Activated naive CD4-positive, alpha-beta T cell treated with anti-CD3 and anti-CD28 coated beads, Interleukin-2, amount 10 ng/mL, durations not matched to agents 7 days and 5 days (primary cell): ENCODE data around the gene IFI27L2.

Source experiments
- CTCF ChIA-PET: fragments of 350-600 bp; sonication (Branson Sonifier 250); formaldehyde crosslinking; loops from one replicate; lab custom pipeline; 2021; ENCODE audit warnings: antibody characterized with exemption; lab: Charles Lee
- DNase-seq: peaks from one replicate; pipeline ENCODE4 v3.0.0-alpha.2; 2020
- H3K27ac Mint-ChIP-seq: one replicate; pipeline ENCODE4 v1.8.0; 2021; ENCODE audit warnings: mild to moderate bottlenecking, moderate library complexity, mixed read lengths
- H3K27me3 Mint-ChIP-seq: one replicate; pipeline ENCODE4 v1.8.0; 2021; ENCODE audit warnings: mild to moderate bottlenecking, mixed read lengths
- H3K36me3 Mint-ChIP-seq: one replicate; pipeline ENCODE4 v1.8.0; 2021; ENCODE audit warnings: mixed read lengths
- H3K4me1 Mint-ChIP-seq: one replicate; pipeline ENCODE4 v1.8.0; 2021; ENCODE audit warnings: mixed read lengths
- H3K4me3 Mint-ChIP-seq: one replicate; pipeline ENCODE4 v1.8.0; 2021; ENCODE audit warnings: mild to moderate bottlenecking, moderate library complexity, mixed read lengths
- H3K9me3 Mint-ChIP-seq: one replicate; pipeline ENCODE4 v1.8.0; 2021; ENCODE audit warnings: mixed read lengths

The IFI27L2 gene

DNA sequence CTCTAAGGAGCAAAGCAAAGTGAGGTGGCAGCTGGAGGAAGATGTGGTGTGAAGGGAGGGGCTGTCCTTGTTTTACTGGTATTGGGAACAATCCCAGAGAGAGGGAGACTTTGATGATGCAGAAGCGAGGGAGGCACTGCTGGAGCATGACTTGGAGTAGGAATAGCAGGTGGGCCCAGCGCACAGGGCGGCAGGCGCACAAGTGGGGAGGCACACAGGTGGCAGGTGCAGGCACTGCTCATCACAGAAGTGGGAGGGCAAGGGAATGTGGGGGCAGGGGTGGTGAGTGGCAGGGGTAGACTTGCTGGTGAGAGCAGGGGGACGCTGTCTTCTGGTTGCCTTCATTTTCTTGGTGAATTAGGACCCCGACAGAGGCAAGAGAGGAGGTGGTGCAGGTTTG lies 30.4 kb downstream of the IFI27L2 start:
- Mint-ChIP-seq H3K27ac (no peak overlapping the region), H3K4me1 (no peaks in the 10 kb centered on the region), H3K36me3 (peaks cover 2% of the 10 kb centered on the region), H3K4me3 (no peak overlapping the region), H3K9me3 (no peaks in the 10 kb centered on the region), H3K27me3 (no peaks in the 10 kb centered on the region)
- CTCF ChIA-PET, result interaction anchor here (2.1 kb wide), 1 partner anchor 159 kb away, joined by 6 read pairs; no protein-coding TSS in a partner anchor
- no peak for DNase-seq

DNA sequence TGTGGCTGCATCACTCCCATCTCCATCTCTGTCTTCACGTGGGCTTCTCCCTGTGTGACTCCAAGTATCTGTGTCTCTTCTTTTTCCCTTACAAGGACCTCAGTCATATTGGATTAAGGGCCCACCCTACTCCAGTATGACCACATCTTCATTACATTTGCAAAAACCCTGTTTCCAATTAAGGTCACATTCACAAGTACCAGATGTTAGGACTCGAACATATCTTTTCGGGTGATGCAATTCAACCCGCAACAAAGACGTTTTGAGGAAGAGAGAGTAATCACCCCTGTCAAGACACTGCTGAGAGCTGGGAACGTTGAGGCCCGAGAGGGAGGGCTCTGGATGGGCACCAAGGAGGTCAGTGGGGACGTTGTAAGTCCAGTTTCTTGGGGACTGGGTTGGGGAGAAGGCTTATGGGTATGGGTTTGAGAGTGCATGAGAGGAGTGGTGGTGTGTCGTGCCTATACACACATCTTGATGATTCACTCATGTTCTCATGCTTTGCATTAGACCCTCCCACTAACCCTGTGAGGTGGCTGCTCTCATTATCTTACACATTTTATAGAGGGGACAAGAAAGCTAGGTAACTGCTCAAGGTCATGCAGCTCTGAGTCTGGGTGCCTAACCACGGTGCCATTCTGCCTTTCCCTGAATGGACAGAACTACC lies 30.9 kb downstream of the IFI27L2 start:
- H3K36me3 Mint-ChIP-seq, result peaks cover 4% of the 10 kb centered on the region
- no peak overlapping the region for H3K27ac Mint-ChIP-seq
- no peak overlapping the region for H3K4me3 Mint-ChIP-seq
- no peaks in the 10 kb centered on the region for H3K4me1 Mint-ChIP-seq
- CTCF ChIA-PET, result no interaction called here
- H3K9me3 Mint-ChIP-seq, result no peaks in the 10 kb centered on the region
- H3K27me3 Mint-ChIP-seq, result no peaks in the 10 kb centered on the region
- no peak for DNase-seq

DNA sequence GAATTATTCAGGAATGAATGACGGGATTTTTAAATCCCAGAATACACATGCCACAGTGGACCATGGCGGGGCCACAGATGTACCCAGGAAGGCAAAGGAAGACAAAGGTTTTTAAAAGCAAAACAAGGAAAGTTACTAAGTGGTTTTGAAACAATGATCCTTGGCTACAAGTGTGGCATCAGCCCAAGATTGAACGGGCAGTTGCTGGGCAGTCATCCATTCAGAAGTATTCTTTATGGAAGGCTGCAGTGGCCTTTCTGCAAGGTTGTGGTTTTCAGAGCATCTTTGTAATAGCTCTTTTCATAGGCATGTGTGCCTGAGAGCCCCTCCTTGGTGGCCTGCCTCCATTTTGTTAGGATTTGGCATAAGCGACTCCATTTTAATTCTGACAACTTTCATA lies 32.3 kb downstream of the IFI27L2 start:
- Mint-ChIP-seq H3K27me3 (no peaks in the 10 kb centered on the region), H3K4me3 (no peak overlapping the region), H3K36me3 (peaks cover 5% of the 10 kb centered on the region), H3K9me3 (no peaks in the 10 kb centered on the region), H3K4me1 (no peaks in the 10 kb centered on the region), H3K27ac (no peak overlapping the region)
- CTCF ChIA-PET, result no interaction called here
- DNase-seq, result no peak

DNA sequence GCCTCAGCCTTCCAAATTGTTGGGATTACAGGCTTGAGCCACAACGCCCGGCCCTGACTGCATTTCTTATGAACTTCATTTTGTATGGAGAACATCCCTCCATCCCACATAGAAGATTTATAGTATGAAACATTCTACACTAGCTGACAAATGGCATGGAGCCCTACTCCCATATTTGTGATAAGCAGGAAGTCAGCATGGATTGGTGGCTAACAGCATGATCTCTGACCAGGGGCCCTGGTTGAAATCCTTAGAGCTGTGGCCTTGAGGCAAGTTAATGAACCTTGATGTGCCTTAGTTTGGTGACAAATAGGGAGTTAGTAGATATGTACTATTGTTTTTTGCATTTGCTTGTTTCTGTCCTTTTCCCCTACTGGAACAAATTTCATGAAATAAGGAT lies 36.0 kb downstream of the IFI27L2 start:
- Mint-ChIP-seq H3K9me3 (no peaks in the 10 kb centered on the region), H3K4me3 (no peak overlapping the region), H3K4me1 (no peaks in the 10 kb centered on the region), H3K27me3 (no peaks in the 10 kb centered on the region), H3K27ac (no peak overlapping the region), H3K36me3 (peaks cover 5% of the 10 kb centered on the region)
- CTCF ChIA-PET, result interaction anchor here (1.2 kb wide), 1 partner anchor 10 kb away, joined by 4 read pairs; no protein-coding TSS in a partner anchor
- DNase-seq, result no peak

GRCh38 chr14:94089479-94089878 lies 39.9 kb downstream of the IFI27L2 start:
- Mint-ChIP-seq H3K9me3 (peaks cover 2% of the 10 kb centered on the region), H3K36me3 (peaks cover 9% of the 10 kb centered on the region), H3K4me1 (no peaks in the 10 kb centered on the region), H3K27me3 (no peaks in the 10 kb centered on the region), H3K4me3 (no peak overlapping the region), H3K27ac (no peak overlapping the region)
- DNase-seq, result no peak
- CTCF ChIA-PET, result no interaction called here

- peaks cover 2% of the 10 kb centered on the region for H3K9me3 Mint-ChIP-seq
- H3K4me1 Mint-ChIP-seq, result no peaks in the 10 kb centered on the region
- no peak for DNase-seq
- peaks cover 8% of the 10 kb centered on the region for H3K36me3 Mint-ChIP-seq
- CTCF ChIA-PET, result no interaction called here
- no peaks in the 10 kb centered on the region for H3K27me3 Mint-ChIP-seq
- no peak overlapping the region for H3K4me3 Mint-ChIP-seq
- H3K27ac Mint-ChIP-seq, result no peak overlapping the region
These were observed 40.9 kb downstream of the IFI27L2 start for GRCh38 chr14:94088516-94088915.

- Mint-ChIP-seq H3K4me3 (no peak overlapping the region), H3K36me3 (peaks cover 12% of the 10 kb centered on the region), H3K27ac (no peak overlapping the region), H3K9me3 (peaks cover 2% of the 10 kb centered on the region), H3K27me3 (no peaks in the 10 kb centered on the region), H3K4me1 (peaks cover 5% of the 10 kb centered on the region)
- CTCF ChIA-PET, result no interaction called here
- DNase-seq, result no peak
These were observed 41.5 kb downstream of the IFI27L2 start for GRCh38 chr14:94087891-94088290.

GRCh38 chr14:94081386-94081820 lies 48.0 kb downstream of the IFI27L2 start:
- H3K4me1 Mint-ChIP-seq, result peaks cover 59% of the 10 kb centered on the region
- peaks cover 52% of the 10 kb centered on the region for H3K36me3 Mint-ChIP-seq
- no peaks in the 10 kb centered on the region for H3K27me3 Mint-ChIP-seq
- DNase-seq, result no peak
- peak overlapping the region; percentile 100 for H3K27ac Mint-ChIP-seq
- peaks cover 2% of the 10 kb centered on the region for H3K9me3 Mint-ChIP-seq
- CTCF ChIA-PET, result interaction anchor here (0.6 to 2.2 kb wide), 9 partner anchors 29 to 1089 kb away, joined by 3 to 8 read pairs (median 4); partner anchors contain the start of gene IFI27L2
- peak overlapping the region; percentile 97 for H3K4me3 Mint-ChIP-seq

DNA sequence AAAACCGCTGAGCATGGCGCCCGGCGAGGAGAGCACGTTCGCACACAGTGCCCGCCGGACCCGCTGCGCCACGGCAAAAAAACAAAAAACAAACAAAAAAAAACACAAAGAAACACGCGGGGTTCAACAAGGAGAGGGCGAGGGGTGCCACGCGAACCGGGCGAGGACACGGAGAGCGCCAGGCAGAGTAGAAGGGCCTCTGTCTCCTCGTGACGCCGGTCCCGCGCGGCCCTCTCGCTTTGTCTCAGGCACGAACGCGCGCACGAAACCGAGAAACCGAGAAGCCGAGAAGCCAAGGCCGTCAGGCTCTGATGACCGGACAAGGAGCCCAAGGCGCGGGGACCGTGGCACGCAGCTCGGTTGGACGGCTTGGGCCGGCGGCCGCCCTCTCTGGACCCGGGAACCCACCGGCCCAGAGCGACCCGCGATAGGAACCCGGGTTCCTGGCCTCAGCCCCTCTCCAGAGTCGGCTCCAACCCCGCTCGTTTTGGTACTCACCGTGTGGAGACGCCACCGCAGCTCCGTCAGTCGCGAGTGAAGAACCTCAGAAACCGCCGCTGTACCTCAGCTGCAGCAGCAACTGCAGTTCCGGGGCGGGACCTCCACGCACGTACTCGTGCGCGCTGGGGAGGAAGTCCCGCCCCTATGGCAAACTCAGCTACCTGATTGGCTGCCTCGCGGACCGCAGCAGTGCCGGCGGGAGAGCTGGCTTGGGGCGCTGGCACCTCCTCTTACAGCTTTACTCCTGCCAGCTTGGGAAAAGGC lies 48.6 kb downstream of the IFI27L2 start, which contains the start of the genes DDX24 and IFI27L1:
DDX24 (minus strand) TSS at position 582 of the 765 bp plus-strand sequence. CDS start 1,460 bp downstream, outside the sequence.
IFI27L1 (plus strand) TSS at position 690 of the 765 bp plus-strand sequence. CDS start 15,628 bp downstream, outside the sequence.
- Mint-ChIP-seq H3K27ac (peak within 1 kb of the TSS; percentile 100), H3K4me3 (peak within 1 kb of the TSS; percentile 97), H3K27me3 (no peaks in the 10 kb centered on the region), H3K9me3 (no peaks in the 10 kb centered on the region), H3K4me1 (peaks cover 63% of the 10 kb centered on the region), H3K36me3 (peaks cover 54% of the 10 kb centered on the region)
- peak; percentile 98 for DNase-seq
- CTCF ChIA-PET, result interaction anchor here (1.2 to 2.2 kb wide), 5 partner anchors 29 to 141 kb away, joined by 3 to 8 read pairs (median 4); no protein-coding TSS in a partner anchor

DNA sequence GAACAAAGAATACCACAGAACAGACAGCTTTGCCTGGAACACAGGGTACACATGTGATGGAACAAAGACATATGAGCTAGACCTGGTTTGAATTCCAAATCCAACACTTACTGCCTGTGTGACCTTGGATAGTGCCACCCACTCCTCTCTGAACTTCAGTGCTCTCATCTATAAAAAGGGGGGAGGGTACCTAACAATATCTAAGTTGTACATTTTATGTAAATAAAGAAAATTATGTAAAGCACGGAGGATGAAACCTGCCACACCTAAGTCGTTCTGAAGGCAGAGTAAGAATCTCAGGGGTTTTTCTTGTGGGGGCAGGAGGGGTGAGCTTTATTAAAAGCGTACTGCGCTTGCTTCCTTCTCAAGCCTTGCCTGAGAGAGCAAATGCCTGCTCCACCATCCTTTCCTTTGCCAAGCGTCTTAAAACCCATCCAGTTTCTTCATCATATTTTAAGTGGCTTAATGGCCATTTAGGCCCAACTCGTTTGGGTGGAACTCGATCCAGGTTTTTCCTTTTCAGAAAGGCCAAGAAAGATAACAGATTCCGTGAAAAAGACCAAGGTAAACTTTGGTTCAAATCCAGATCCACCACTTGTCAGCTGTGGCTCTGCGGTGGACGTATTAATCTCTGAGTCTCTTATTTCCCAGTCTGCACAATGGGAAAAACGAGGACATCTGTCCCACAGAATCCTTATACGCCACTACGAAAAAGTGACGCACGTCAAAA lies 49.3 kb downstream of the IFI27L2 start:
- Mint-ChIP-seq H3K9me3 (peaks cover 7% of the 10 kb centered on the region), H3K4me1 (peaks cover 70% of the 10 kb centered on the region)

GRCh38 chr14:94077823-94078222 lies 51.6 kb downstream of the IFI27L2 start:
- H3K27ac Mint-ChIP-seq, result no peak overlapping the region
- H3K36me3 Mint-ChIP-seq, result peaks cover 71% of the 10 kb centered on the region
- DNase-seq, result no peak
- H3K4me1 Mint-ChIP-seq, result peaks cover 68% of the 10 kb centered on the region
- CTCF ChIA-PET, result interaction anchor here (2.0 kb wide), 1 partner anchor 21 kb away, joined by 5 read pairs; no protein-coding TSS in a partner anchor
- H3K9me3 Mint-ChIP-seq, result peaks cover 15% of the 10 kb centered on the region
- H3K27me3 Mint-ChIP-seq, result no peaks in the 10 kb centered on the region
- peak overlapping the region; percentile 97 for H3K4me3 Mint-ChIP-seq

More for the DNA sequence above, 49.3 kb downstream of the IFI27L2 start:
- peak overlapping the region; percentile 97 for H3K4me3 Mint-ChIP-seq
- H3K27ac Mint-ChIP-seq, result peak overlapping the region; percentile 100
- DNase-seq, result no peak
- no peaks in the 10 kb centered on the region for H3K27me3 Mint-ChIP-seq
- H3K36me3 Mint-ChIP-seq, result peaks cover 60% of the 10 kb centered on the region
- CTCF ChIA-PET, result interaction anchor here (0.8 to 2.2 kb wide), 5 partner anchors 14 to 140 kb away, joined by 3 to 10 read pairs (median 8); no protein-coding TSS in a partner anchor
